Cardiac septum (tissue), 1 donor: ENCODE data around the gene LDLRAD3. TPM values are rescaled to one million over a fixed set of nuclear protein-coding genes. Genes with fewer than 3 reads are reported as not detected.
"Not testable (repeated sequence)": the region's sequence is repeated elsewhere in the genome, so short reads cannot be mapped to it uniquely, and the experiment has no call there.

Experiments used
- DNase-seq: peaks from one replicate; pipeline ENCODE4 v3.0.0-alpha.2; 2020; ENCODE audit warnings: low spot score
- intact Hi-C: fragments of 100-400 bp; cut with DNase I; formaldehyde crosslinking; loops from one replicate; pipeline ENCODE4 v1.14.0; 2022
- total RNA-seq: library from RNA; stranded (reverse); fragmentation: NEBNext Ultra II Directional; extraction: Animal tissue kit (Norgen Biotek cat#: 25700); gene quantifications from one replicate; pipeline ENCODE4 v1.2.1, GENCODE V29; 2021
- donor health status: DM: no; HTN: no; CAD: no.

Gene LDLRAD3
- total RNA-seq, 1 donor from 2014 or later, result 4.4 TPM

- DNase-seq, result no peak
Observed at GRCh38 chr11:36162006-36162882, 218.4 kb downstream of the LDLRAD3 start.

GRCh38 chr11:36162883-36163434, 219.1 kb downstream of the LDLRAD3 start:
- DNase-seq, result no peak
- intact Hi-C loops, result no loop called here

More at GRCh38 chr11:36162006-36162882, 218.4 kb downstream of the LDLRAD3 start:
- intact Hi-C loops, result no loop called here

DNA sequence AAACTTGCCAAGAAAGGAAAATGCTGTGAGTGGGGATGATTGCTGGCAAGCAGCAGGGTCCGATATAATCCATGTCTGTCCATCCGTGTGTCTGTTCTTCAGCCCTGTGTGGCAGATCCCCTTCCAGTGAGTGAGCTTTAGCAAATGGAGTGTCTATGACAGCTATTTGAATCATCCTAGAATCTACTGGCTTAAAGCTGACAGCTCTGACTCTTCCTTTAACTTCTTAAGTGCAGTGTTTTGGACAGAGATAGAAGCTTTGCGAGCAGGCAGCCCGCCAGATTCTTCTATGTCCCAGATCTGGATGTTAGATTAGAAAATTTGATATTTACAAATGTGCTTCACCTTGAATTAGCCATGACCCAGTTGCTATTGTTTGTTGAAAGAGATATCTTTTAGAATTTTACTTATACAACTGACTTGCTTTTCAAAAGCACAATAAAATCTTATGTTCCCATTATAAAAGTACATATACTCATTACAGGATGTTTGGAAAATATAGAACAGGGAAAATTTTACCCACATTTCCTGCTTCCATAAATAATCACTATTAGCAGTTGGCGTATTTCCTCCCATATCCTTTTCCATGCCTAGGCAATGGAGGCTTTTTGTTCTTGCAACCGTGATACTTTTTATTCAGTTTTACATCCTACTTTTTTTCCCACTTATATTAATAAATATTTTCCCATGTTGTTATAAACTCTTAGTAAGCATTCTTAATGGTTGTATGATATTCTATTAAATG, 220.8 kb downstream of the LDLRAD3 start:
- intact Hi-C loops, result no loop called here

DNA sequence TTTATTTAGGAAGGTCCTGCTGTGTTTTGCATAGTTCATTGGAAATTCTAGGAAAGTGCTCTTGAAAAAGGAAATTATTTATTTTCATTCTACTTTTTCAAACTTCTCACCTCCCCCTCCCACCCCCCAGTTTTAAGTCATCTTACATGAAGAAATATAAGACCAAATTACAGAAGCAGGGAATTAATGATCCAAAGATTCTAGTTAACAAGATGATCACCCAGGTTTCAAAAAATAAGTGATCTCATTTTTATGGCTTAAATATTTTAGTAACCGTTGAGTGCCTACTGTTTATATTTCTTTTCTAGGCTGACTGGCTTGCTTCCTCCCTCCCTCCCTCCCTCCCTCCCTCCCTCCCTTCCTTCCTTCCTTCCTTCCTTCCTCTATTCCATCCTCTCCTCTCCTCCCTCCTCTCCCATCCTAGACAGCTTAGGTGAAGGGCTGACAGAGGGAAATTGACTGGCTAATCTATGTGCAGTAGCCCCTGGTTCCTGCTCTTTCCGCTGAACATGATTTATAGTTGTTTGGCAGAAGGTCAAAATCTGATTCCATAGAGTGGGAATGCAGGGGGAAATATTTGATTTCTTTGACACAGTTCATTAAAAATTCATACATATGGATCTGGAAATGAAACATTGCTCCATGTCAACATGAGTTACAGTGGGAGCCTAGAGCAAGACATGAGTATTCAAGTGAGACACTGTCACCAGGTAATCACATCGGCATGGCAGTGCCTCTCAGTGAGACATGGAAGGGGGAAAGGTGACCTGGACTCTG, 221.9 kb downstream of the LDLRAD3 start:
- no peak for DNase-seq
- intact Hi-C loops, result no loop called here

More for the DNA sequence above, 220.8 kb downstream of the LDLRAD3 start:
- no peak for DNase-seq

- intact Hi-C loops, result no loop called here
- DNase-seq, result no peak
Observed at GRCh38 chr11:36167073-36167472, 223.2 kb downstream of the LDLRAD3 start.

DNA sequence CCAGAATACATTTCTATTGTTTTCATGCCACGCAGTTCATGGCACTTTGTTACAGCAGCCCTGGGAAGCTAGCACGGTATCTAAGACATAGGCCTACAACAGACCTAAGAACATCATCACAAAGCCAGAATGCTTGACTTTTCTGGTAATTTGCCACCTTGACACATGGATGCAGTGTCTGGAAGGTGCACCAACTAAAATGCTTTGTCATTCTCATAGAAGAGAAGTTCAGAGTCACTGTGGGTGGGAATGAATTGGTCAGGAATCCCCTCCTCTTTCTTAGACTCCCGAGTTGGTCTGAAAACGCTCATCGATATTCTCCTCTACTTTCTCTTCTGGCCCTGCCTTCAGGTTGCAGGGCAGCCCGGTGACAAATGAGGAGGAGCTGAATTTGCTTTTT, 223.9 kb downstream of the LDLRAD3 start:
- no peak for DNase-seq
- intact Hi-C loops, result no loop called here

DNA sequence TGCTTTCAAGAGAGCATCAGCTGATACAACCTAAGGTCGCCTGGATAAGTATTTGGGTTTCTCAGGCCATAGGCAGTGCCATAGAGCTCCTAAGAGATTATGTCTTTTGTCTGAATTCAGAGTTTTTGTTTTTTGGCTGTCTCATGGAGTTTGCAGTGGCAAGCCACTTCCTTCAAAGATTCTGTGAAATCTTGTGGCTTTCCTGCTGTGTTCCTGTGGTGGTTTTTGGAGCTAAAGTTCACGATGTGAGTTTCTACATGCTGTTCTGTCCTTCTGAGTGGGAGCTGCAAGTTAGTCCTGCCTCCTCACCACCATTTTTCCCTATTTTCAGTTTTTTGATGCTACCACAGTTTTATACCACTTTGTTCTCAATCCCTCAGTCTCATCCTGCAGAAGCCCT, 234.0 kb downstream of the LDLRAD3 start:
- no peak for DNase-seq
- intact Hi-C loops, result no loop called here

GRCh38 chr11:36186340-36187175, 242.7 kb downstream of the LDLRAD3 start:
- DNase-seq, result no peak
- intact Hi-C loops, result no loop called here

DNA sequence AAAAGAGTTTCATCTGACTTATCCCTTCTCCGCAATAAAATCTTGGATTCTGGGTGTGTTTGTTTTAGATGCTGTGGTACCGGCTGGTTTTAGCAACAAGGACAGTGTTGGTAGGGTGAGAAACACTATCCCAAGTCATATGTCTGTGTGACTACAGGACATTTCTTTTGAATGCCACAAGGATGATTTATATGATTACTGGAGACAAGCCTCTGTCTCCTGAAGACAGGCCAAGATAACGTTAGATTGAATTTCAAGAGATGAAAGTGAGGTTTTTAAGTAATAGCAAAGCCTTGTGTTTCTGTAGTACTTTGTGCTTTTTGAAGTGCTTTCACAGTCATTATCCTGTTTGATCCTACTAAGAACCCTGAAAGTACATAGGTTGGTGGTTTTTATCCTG, 243.8 kb downstream of the LDLRAD3 start:
- DNase-seq, result no peak
- intact Hi-C loops, result no loop called here

DNA sequence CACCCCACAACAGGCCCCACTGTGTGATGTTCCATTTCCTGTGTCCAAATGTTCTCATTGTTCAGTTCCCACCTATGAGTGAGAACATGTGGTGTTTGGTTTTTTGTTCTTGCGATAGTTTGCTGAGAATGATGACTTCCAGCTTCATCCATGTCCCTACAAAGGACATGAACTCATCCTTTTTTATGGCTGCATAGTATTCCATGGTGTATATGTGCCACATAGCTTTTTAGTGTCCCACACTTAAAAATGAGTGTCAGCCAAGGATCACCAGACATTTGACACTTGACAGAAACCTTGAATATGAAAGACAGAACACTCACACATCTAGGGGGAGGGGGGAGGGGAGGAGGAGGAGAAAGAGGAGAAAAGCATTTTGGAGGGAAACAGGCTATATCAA, 245.9 kb downstream of the LDLRAD3 start:
- DNase-seq, intact Hi-C loops: not testable (repeated sequence)

- intact Hi-C loops, result no loop called here
- DNase-seq, result no peak
Observed at GRCh38 chr11:36191941-36192340, 248.1 kb downstream of the LDLRAD3 start.

GRCh38 chr11:36192425-36193289, 248.8 kb downstream of the LDLRAD3 start:
- intact Hi-C loops, result no loop called here
- DNase-seq, result no peak

- no peak for DNase-seq
- intact Hi-C loops, result no loop called here
Observed at GRCh38 chr11:36193290-36193619, 249.4 kb downstream of the LDLRAD3 start.

- intact Hi-C loops, result no loop called here
- DNase-seq, result no peak
Observed at GRCh38 chr11:36193721-36194120, 249.9 kb downstream of the LDLRAD3 start.

- no peak for DNase-seq
Observed at GRCh38 chr11:36195496-36196354, 251.9 kb downstream of the LDLRAD3 start.

DNA sequence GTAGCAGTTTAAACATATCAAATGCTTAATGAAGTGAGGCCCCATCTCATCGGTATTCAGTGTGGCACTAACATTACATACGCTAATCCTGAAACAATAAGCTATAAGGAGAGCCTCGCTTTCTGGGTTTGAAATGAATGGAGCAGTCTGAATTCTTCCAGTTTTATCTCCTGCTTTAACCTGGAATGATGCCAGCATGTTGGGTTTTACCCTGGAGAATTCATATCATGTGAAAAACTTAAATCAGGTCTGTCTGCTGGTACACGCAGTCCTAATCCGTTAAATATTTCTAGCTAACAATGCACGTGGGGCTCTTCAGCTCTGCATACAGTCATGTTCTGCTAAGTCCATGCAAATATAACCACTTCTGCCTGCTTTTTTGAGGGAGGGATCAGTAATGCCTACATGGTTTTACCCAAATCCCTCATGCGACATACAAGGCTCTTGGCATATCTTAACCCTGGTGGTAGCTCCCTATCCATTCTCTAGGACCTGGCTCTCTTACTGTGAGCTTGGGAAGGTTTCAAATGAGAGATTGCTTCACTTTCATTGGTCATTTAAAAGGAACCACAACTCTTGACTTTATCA, 252.6 kb downstream of the LDLRAD3 start:
- intact Hi-C loops, result no loop called here
- DNase-seq, result no peak

More at GRCh38 chr11:36195496-36196354, 251.9 kb downstream of the LDLRAD3 start:
- intact Hi-C loops, result no loop called here

- intact Hi-C loops, result no loop called here
- no peak for DNase-seq
Observed at GRCh38 chr11:36201411-36201810, 257.5 kb downstream of the LDLRAD3 start.
